Ectodermal cell (in vitro differentiated cells): ENCODE data around the gene SAMHD1.
"Not testable (repeated sequence)": the region's sequence is repeated elsewhere in the genome, so short reads cannot be mapped to it uniquely, and the experiment has no call there.

Experiments
- H3K27ac ChIP-seq: 2 replicates; pipeline ENCODE4 v1.7.0; 2013; ENCODE audit warnings: mild to moderate bottlenecking, low read depth, low read length; ENCODE audit not compliant: insufficient read depth, poor library complexity, severe bottlenecking
- H3K27me3 ChIP-seq: 2 replicates; pipeline ENCODE4 v1.7.0; 2013; ENCODE audit warnings: mild to moderate bottlenecking, low read length; ENCODE audit not compliant: insufficient read depth, control insufficient read depth, poor library complexity, severe bottlenecking
- H3K36me3 ChIP-seq: one replicate; pipeline ENCODE4 v1.7.0; 2013; ENCODE audit warnings: low read length; ENCODE audit not compliant: control insufficient read depth, insufficient read depth
- H3K4me1 ChIP-seq: one replicate; pipeline ENCODE4 v1.7.0; 2013; ENCODE audit warnings: low read length; ENCODE audit not compliant: control insufficient read depth, insufficient read depth
- H3K4me3 ChIP-seq: 2 replicates; pipeline ENCODE4 v1.7.0; 2013; ENCODE audit warnings: low read depth, low read length, control low read depth; ENCODE audit not compliant: insufficient read depth
- H3K9me3 ChIP-seq: 2 replicates; pipeline ENCODE4 v1.7.0; 2013; ENCODE audit warnings: mild to moderate bottlenecking, low read length, moderate library complexity; ENCODE audit not compliant: control insufficient read depth
- WGBS, 2 experiments: methylation state at CpG; one replicate each; pipeline ENCODE4 v1.1.7; 2013; ENCODE audit warnings: missing lambda C conversion rate in 2 of 2; 5-methylcytosine and 5-hydroxymethylcytosine counted together

The SAMHD1 gene

DNA sequence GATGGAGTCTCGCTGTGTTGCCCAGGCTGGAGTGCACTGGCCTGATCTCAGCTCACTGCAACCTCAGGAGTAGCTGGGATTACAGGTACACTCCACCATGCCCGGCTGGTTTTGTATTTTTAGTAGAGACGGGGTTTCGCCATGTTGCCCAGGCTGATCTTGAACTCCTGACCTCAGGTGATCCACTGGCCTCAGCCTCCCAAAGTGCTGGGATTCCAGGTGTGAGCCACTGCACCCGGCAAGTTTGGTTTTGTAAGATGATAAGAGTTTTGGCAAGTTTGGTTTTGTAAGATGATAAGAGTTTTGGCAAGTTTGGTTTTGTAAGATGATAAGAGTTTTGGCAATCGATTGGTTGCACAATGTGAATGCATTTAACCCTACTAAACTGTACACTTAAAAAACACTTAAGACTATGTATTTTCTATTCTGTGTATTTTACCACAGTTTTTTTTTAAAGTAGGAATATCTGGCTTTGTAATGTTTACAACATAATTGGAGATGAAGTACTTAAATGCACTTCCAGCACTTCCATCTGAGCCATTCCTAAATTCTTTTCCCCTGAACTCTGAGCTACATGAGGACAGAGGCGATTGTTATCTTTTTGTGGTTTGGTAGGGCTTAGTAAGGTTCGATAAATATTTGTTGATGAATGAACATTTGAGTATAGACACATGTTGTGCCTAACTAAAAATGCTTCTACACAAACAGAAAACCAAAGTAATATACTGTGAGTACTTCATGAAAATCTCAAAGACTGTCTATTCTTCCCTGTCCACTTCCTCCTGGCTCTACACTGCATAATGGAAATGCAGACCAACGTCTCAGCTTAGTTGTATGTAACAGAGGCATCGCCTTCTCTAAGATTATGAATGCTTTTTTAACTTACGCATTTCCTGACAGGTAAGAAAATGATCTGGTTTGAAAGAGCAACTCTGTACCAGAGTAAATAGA is 18.8 kb downstream of the SAMHD1 start:
- Histone ChIP-seq H3K27me3 (no peaks in the 10 kb centered on the region), H3K9me3 (no peaks in the 10 kb centered on the region), H3K27ac (no peak overlapping the region), H3K4me1 (no peaks in the 10 kb centered on the region), H3K36me3 (no peaks in the 10 kb centered on the region), H3K4me3 (no peak overlapping the region)
- WGBS, 2 experiments, result 82 to 84% methylated on average over 9 to 10 of the region's 11 CpGs

DNA sequence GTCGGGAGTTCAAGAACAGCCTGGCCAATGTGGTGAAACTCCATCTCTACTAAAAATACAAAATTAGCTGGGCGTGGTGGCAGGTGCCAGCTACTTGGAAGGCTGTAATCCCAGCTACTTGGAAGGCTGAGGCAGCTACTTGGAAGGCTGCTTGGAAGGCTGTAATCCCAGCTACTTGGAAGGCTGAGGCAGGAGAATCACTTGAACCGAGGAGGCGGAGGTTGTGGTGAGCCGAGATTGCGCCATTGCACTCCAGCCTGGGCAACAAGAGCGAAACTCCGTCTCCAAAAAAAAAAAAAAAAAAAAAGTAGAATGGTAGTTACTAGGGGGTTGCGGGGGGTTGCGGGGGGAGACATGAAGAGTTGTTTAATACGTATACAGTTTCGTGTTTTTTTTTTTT is 19.4 kb downstream of the SAMHD1 start:
- H3K4me3 ChIP-seq, H3K27me3 ChIP-seq, H3K36me3 ChIP-seq, H3K9me3 ChIP-seq, H3K4me1 ChIP-seq, H3K27ac ChIP-seq: not testable (repeated sequence)
- WGBS, 2 experiments, result 95 to 98% methylated on average over 12 of the region's 12 CpGs

DNA sequence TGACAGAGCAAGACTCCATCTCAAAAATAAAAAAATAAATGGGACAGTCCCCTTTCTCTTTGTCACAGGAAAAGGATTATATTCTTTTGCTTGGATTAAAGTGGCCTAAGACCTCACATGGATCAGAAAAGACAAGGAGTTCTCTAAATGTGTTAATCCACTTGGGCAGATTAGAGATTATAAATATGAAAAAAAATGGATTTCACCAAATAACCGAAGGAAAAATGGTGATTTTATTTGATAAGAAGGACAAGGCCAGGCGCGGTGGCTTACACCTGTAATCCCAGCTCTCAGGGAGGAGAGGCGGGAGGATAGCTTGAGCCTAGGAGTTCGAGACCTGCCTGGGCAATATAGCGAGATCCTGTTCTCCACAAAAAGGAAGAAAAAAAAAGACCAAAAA is 21.8 kb downstream of the SAMHD1 start:
- no peaks in the 10 kb centered on the region for H3K9me3 ChIP-seq
- H3K4me3 ChIP-seq, result no peak overlapping the region
- WGBS, 2 experiments, result 96 to 100% methylated on average over 4 of the region's 6 CpGs
- no peaks in the 10 kb centered on the region for H3K36me3 ChIP-seq
- H3K4me1 ChIP-seq, result no peaks in the 10 kb centered on the region
- H3K27me3 ChIP-seq, result no peaks in the 10 kb centered on the region
- H3K27ac ChIP-seq, result no peak overlapping the region

DNA sequence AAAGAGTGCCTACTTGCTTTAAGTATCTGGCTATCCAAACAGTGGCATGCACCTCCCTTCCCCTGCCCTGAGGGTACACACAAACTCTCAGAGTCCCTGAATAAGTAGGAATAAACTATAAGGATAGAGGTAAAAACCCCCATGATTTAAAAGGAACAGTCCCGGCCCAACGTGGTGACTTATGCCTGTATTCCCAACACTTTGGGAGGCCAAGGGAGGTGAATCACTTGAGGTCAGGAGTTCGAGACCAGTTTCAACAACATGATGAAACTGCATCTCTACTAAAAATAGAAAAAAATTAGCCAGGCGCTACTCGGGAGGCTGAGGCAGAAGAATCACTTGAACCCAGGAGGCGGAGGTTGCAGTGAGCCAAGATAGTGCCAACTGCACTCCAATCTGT is 22.2 kb downstream of the SAMHD1 start:
- Histone ChIP-seq H3K4me1 (no peaks in the 10 kb centered on the region), H3K27me3 (no peaks in the 10 kb centered on the region), H3K4me3 (no peak overlapping the region), H3K27ac (no peak overlapping the region), H3K9me3 (no peaks in the 10 kb centered on the region), H3K36me3 (no peaks in the 10 kb centered on the region)
- 93 to 94% methylated on average over 6 of the region's 6 CpGs for WGBS, 2 experiments

DNA sequence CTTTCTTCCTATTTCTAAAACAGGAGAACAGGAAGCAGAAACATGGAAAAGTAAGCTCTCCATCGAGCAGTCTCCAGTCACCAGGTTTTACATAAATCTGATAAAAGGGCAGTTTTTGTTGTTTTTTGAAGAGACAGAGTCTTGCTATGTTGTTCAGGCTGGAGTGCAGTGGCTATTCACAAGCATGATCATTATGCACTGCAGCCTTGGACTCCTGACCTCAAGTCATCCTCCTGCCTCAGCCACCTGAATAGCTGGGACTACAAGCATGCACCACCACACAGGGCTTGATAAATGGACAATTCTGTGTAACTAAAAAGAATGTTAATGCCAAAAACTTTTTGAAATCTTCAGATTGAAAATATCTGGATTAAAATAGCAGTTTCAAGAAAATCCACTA is 23.8 kb downstream of the SAMHD1 start:
- no peaks in the 10 kb centered on the region for H3K27me3 ChIP-seq
- no peaks in the 10 kb centered on the region for H3K9me3 ChIP-seq
- H3K4me1 ChIP-seq, result no peaks in the 10 kb centered on the region
- no peaks in the 10 kb centered on the region for H3K36me3 ChIP-seq
- no peak overlapping the region for H3K27ac ChIP-seq
- 96 to 100% methylated on average over 1 of the region's 1 CpG for WGBS, 2 experiments
- H3K4me3 ChIP-seq, result no peak overlapping the region

DNA sequence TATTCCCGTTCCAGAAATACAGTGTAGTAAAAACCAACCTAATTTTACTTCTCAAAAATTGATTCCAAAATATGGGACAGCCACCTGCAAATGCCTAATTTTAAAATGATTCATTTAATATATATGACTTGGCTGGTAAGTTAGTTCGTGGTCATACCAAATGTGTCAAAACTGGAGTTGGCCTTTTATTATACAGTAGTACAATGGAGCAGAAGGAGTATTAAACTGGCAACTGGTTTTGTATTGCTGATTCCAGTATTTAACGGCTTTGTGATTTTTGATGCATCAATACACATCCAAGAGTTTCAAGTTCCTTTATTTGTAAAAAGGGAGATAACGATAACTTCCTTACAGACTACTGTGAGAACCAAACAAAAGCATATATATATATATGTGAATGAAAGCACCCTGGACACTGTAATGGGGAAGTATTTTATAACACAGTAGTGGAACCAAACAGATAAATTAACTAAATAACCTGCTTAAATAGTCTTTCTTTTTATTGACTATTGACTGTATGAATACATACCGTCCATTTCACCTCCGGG is 24.8 kb downstream of the SAMHD1 start:
- H3K27me3 ChIP-seq, result no peaks in the 10 kb centered on the region
- no peaks in the 10 kb centered on the region for H3K36me3 ChIP-seq
- no peak overlapping the region for H3K27ac ChIP-seq
- no peak overlapping the region for H3K4me3 ChIP-seq
- 92 to 98% methylated on average over 3 to 4 of the region's 6 CpGs for WGBS, 2 experiments
- no peaks in the 10 kb centered on the region for H3K9me3 ChIP-seq
- H3K4me1 ChIP-seq, result no peaks in the 10 kb centered on the region

DNA sequence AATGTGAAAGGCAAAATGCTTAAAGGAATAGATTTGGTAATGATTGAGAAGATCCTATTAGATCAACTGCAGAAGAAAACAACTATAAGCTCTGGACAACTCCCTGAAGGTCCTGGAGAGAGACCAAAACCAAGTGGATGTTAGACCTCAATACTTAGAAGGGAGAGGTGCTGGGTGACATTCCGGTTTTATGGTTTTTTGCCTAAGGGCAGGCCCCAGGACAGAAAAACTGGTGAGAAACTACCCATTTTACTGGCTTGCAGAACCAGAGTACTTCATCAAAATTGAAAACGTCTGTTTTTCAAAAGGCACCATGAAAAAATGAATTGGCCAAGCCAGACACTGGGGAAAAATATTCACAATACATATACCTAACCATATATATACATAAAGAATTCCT is 26.3 kb downstream of the SAMHD1 start:
- no peak overlapping the region for H3K4me3 ChIP-seq
- no peak overlapping the region for H3K27ac ChIP-seq
- no peaks in the 10 kb centered on the region for H3K4me1 ChIP-seq
- no peaks in the 10 kb centered on the region for H3K27me3 ChIP-seq
- 86 to 96% methylated on average over 2 of the region's 2 CpGs for WGBS, 2 experiments
- H3K36me3 ChIP-seq, result no peaks in the 10 kb centered on the region
- H3K9me3 ChIP-seq, result no peaks in the 10 kb centered on the region

DNA sequence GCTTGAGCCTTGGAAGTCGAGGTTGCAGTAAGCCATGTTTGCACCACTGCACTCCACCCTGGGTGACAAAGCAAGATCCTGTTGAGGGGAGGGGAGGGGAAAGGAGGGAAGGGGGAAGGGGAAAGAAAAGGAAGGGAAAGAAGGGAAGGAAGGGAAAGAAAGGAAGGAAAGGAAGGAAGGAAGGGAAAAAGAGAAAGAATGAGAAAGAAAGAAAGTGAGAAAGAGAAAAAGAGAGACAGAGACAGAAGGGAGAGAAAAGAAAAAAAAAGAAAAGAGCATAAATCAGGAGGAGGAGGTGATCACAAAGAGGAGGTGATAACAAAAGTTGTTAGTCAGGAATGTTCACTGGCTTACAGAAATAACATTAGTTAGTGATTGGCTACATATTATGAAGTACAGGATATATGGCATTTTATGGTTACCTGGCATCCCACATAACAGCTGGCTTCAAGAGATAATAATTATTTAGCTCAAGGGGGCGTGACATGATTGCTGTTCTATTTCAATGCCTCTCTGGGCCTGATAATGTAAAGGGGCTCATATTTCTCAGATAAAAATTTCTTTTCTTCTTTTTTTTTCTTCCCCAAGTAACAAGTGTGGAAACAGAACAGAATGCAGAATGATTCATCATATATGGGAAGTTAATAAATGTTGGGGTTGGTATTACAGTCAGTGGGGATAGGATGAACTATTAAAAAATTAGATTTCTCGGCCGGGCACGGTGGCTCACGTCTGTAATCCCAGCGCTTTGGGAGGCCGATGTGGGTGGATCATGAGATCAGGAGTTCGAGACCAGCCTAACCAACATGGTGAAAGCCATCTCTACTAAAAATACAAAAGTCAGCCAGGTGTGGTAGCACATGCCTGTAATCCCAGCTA is 27.1 kb downstream of the SAMHD1 start:
- no peaks in the 10 kb centered on the region for H3K9me3 ChIP-seq
- H3K27me3 ChIP-seq, result no peaks in the 10 kb centered on the region
- H3K27ac ChIP-seq, result no peak overlapping the region
- H3K4me1 ChIP-seq, result no peaks in the 10 kb centered on the region
- H3K4me3 ChIP-seq, result no peak overlapping the region
- no peaks in the 10 kb centered on the region for H3K36me3 ChIP-seq
- WGBS, 2 experiments, result 90% methylated on average over 9 of the region's 9 CpGs

DNA sequence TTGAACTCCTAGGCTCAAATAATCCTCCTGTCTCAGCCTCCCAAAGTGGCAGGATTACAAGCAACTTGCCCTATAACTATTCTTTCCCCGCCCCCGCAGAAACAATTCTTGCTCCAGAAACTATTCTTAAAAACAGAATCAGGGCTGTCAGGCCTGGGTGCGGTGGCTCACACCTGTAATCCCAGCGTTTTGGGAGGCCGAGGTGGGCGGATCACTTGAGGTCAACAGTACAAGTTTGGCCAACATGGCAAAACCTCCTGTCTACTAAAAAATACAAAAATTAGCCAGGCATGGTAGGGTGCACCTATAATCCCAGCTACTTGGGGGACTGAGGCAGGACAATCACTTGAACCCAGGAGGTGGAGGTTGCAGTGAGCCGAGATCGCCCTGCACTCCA is 31.2 kb downstream of the SAMHD1 start:
- 92 to 93% methylated on average over 7 of the region's 8 CpGs for WGBS, 2 experiments
- H3K4me3 ChIP-seq, result no peak overlapping the region
- no peaks in the 10 kb centered on the region for H3K9me3 ChIP-seq
- H3K27ac ChIP-seq, result no peak overlapping the region
- H3K27me3 ChIP-seq, result no peaks in the 10 kb centered on the region
- no peaks in the 10 kb centered on the region for H3K4me1 ChIP-seq
- H3K36me3 ChIP-seq, result no peaks in the 10 kb centered on the region
